Measurements from ENCODE around the gene ARHGEF33. TPM values are rescaled to one million over a fixed set of nuclear protein-coding genes. Genes with fewer than 3 reads are reported as not detected.

The ARHGEF33 gene
- total RNA-seq, 2 experiments from 2014 or later = 0.28 TPM; not detected in 1

- ChIA-PET POLR2A (interaction anchor here (0.9 to 2.7 kb wide), 4 partner anchors 11 to 281 kb away, joined by 3 to 23 read pairs (median 5); partner anchors contain the start of genes SOS1 and SRSF7), CTCF (interaction anchor here (0.8 to 5.5 kb wide), 31 partner anchors 9 to 323 kb away, joined by 3 to 182 read pairs (median 5); partner anchors contain the start of genes DHX57 and MORN2)
- Mint-ChIP-seq H3K36me3 (ENCODE audit: low read depth) (no peaks in the 10 kb centered on the region), H3K4me3 (no peak overlapping the region), H3K4me1 (no peaks in the 10 kb centered on the region), H3K9me3 (no peaks in the 10 kb centered on the region), H3K27me3 (peaks cover 7% of the 10 kb centered on the region), H3K27ac (no peak overlapping the region)
- no peak for DNase-seq
These were observed 58.8 kb downstream of the ARHGEF33 start for GRCh38 chr2:38948387-38948882.

GRCh38 chr2:38948995-38949394 lies 59.3 kb downstream of the ARHGEF33 start:
- no peaks in the 10 kb centered on the region for H3K9me3 Mint-ChIP-seq
- no peaks in the 10 kb centered on the region for H3K36me3 Mint-ChIP-seq (ENCODE audit: low read depth)
- peaks cover 8% of the 10 kb centered on the region for H3K27me3 Mint-ChIP-seq
- DNase-seq = no peak
- no peaks in the 10 kb centered on the region for H3K4me1 Mint-ChIP-seq
- H3K27ac Mint-ChIP-seq = no peak overlapping the region
- ChIA-PET CTCF (interaction anchor here (1.4 to 5.5 kb wide), 5 partner anchors 11 to 280 kb away, joined by 3 to 182 read pairs (median 7); no protein-coding TSS in a partner anchor), POLR2A (interaction anchor here (0.5 to 2.7 kb wide), 2 partner anchors 39 to 280 kb away, joined by 3 to 23 read pairs; no protein-coding TSS in a partner anchor)
- no peak overlapping the region for H3K4me3 Mint-ChIP-seq

- no peak overlapping the region for H3K27ac Mint-ChIP-seq
- H3K9me3 Mint-ChIP-seq = no peaks in the 10 kb centered on the region
- ChIA-PET POLR2A (no interaction called here), CTCF (no interaction called here)
- DNase-seq = no peak
- H3K36me3 Mint-ChIP-seq (ENCODE audit: low read depth) = no peaks in the 10 kb centered on the region
- peaks cover 14% of the 10 kb centered on the region for H3K27me3 Mint-ChIP-seq
- H3K4me1 Mint-ChIP-seq = no peaks in the 10 kb centered on the region
- no peak overlapping the region for H3K4me3 Mint-ChIP-seq
These were observed 62.1 kb downstream of the ARHGEF33 start for GRCh38 chr2:38951766-38952165.

- no peak overlapping the region for H3K4me3 Mint-ChIP-seq
- no peaks in the 10 kb centered on the region for H3K9me3 Mint-ChIP-seq
- peaks cover 42% of the 10 kb centered on the region for H3K27me3 Mint-ChIP-seq
- H3K36me3 Mint-ChIP-seq (ENCODE audit: low read depth) = no peaks in the 10 kb centered on the region
- CTCF ChIA-PET = no interaction called here
- no peak overlapping the region for H3K27ac Mint-ChIP-seq
- DNase-seq = no peak
- H3K4me1 Mint-ChIP-seq = peaks cover 3% of the 10 kb centered on the region
- POLR2A ChIA-PET = no interaction called here
These were observed 68.3 kb downstream of the ARHGEF33 start for GRCh38 chr2:38957972-38958371.

GRCh38 chr2:38959466-38959865 lies 69.8 kb downstream of the ARHGEF33 start:
- no peaks in the 10 kb centered on the region for H3K36me3 Mint-ChIP-seq (ENCODE audit: low read depth)
- no peaks in the 10 kb centered on the region for H3K9me3 Mint-ChIP-seq
- H3K27ac Mint-ChIP-seq = no peak overlapping the region
- ChIA-PET POLR2A (interaction anchor here (0.8 to 1.6 kb wide), 3 partner anchors 12 to 208 kb away, joined by 4 to 7 read pairs (median 6); partner anchors contain the start of gene SRSF7), CTCF (interaction anchor here (1.3 to 3.9 kb wide), 3 partner anchors 10 to 270 kb away, joined by 6 to 36 read pairs (median 7); no protein-coding TSS in a partner anchor)
- DNase-seq = no peak
- H3K27me3 Mint-ChIP-seq = peaks cover 38% of the 10 kb centered on the region
- H3K4me1 Mint-ChIP-seq = peaks cover 3% of the 10 kb centered on the region
- peak overlapping the region; percentile 49 for H3K4me3 Mint-ChIP-seq

GRCh38 chr2:38959938-38960608 lies 70.4 kb downstream of the ARHGEF33 start:
- H3K4me1 Mint-ChIP-seq = peaks cover 3% of the 10 kb centered on the region
- H3K36me3 Mint-ChIP-seq (ENCODE audit: low read depth) = no peaks in the 10 kb centered on the region
- CTCF ChIA-PET = interaction anchor here (1.3 to 3.9 kb wide), 3 partner anchors 11 to 270 kb away, joined by 6 to 36 read pairs (median 7); no protein-coding TSS in a partner anchor
- H3K27ac Mint-ChIP-seq = no peak overlapping the region
- H3K4me3 Mint-ChIP-seq = peak overlapping the region; percentile 54
- peaks cover 35% of the 10 kb centered on the region for H3K27me3 Mint-ChIP-seq
- peak; percentile 78 for DNase-seq
- H3K9me3 Mint-ChIP-seq = no peaks in the 10 kb centered on the region
- POLR2A ChIA-PET = interaction anchor here (0.8 to 1.6 kb wide), 4 partner anchors 11 to 209 kb away, joined by 3 to 7 read pairs (median 5); partner anchors contain the start of gene SRSF7

- Mint-ChIP-seq H3K27me3 (peaks cover 35% of the 10 kb centered on the region), H3K36me3 (ENCODE audit: low read depth) (no peaks in the 10 kb centered on the region), H3K27ac (no peak overlapping the region), H3K4me3 (peak overlapping the region; percentile 19), H3K9me3 (no peaks in the 10 kb centered on the region), H3K4me1 (peaks cover 3% of the 10 kb centered on the region)
- ChIA-PET CTCF (interaction anchor here (1.4 to 3.9 kb wide), 4 partner anchors 11 to 284 kb away, joined by 3 to 36 read pairs (median 6); no protein-coding TSS in a partner anchor), POLR2A (interaction anchor here (0.8 to 1.9 kb wide), 3 partner anchors 10 to 209 kb away, joined by 3 to 9 read pairs (median 7); partner anchors contain the start of gene SRSF7)
- no peak for DNase-seq
These were observed 71.1 kb downstream of the ARHGEF33 start for GRCh38 chr2:38960609-38961320.

- ChIA-PET POLR2A (no interaction called here), CTCF (no interaction called here)
- no peaks in the 10 kb centered on the region for H3K9me3 Mint-ChIP-seq
- H3K4me1 Mint-ChIP-seq = no peaks in the 10 kb centered on the region
- peaks cover 18% of the 10 kb centered on the region for H3K27me3 Mint-ChIP-seq
- H3K36me3 Mint-ChIP-seq (ENCODE audit: low read depth) = no peaks in the 10 kb centered on the region
- no peak for DNase-seq
- no peak overlapping the region for H3K4me3 Mint-ChIP-seq
- H3K27ac Mint-ChIP-seq = no peak overlapping the region
These were observed 76.3 kb downstream of the ARHGEF33 start for GRCh38 chr2:38966006-38966405.

- H3K27ac Mint-ChIP-seq = no peak overlapping the region
- ChIA-PET POLR2A (no interaction called here), CTCF (no interaction called here)
- H3K27me3 Mint-ChIP-seq = peaks cover 14% of the 10 kb centered on the region
- no peaks in the 10 kb centered on the region for H3K36me3 Mint-ChIP-seq (ENCODE audit: low read depth)
- H3K9me3 Mint-ChIP-seq = no peaks in the 10 kb centered on the region
- no peak overlapping the region for H3K4me3 Mint-ChIP-seq
- no peaks in the 10 kb centered on the region for H3K4me1 Mint-ChIP-seq
- no peak for DNase-seq
These were observed 77.0 kb downstream of the ARHGEF33 start for GRCh38 chr2:38966678-38967077.

- CTCF ChIA-PET = no interaction called here
These were observed 78.3 kb downstream of the ARHGEF33 start for GRCh38 chr2:38968021-38968420.

GRCh38 chr2:38971377-38971776 lies 81.7 kb downstream of the ARHGEF33 start:
- ChIA-PET POLR2A (interaction anchor here (1.6 to 2.5 kb wide), 2 partner anchors 10 to 12 kb away, joined by 4 to 9 read pairs; no protein-coding TSS in a partner anchor), CTCF (interaction anchor here (1.2 to 1.4 kb wide), 2 partner anchors 23 to 258 kb away, joined by 3 to 7 read pairs; no protein-coding TSS in a partner anchor)
- no peak overlapping the region for H3K4me3 Mint-ChIP-seq
- H3K27me3 Mint-ChIP-seq = peaks cover 6% of the 10 kb centered on the region
- no peaks in the 10 kb centered on the region for H3K4me1 Mint-ChIP-seq
- H3K36me3 Mint-ChIP-seq (ENCODE audit: low read depth) = no peaks in the 10 kb centered on the region
- no peak overlapping the region for H3K27ac Mint-ChIP-seq
- no peaks in the 10 kb centered on the region for H3K9me3 Mint-ChIP-seq
- DNase-seq = no peak

More at GRCh38 chr2:38968021-38968420, 78.3 kb downstream of the ARHGEF33 start:
- Mint-ChIP-seq H3K4me3 (no peak overlapping the region), H3K4me1 (no peaks in the 10 kb centered on the region), H3K27me3 (peaks cover 8% of the 10 kb centered on the region), H3K27ac (no peak overlapping the region), H3K9me3 (no peaks in the 10 kb centered on the region), H3K36me3 (ENCODE audit: low read depth) (no peaks in the 10 kb centered on the region)
- no peak for DNase-seq
- POLR2A ChIA-PET = interaction anchor here (0.8 kb wide), 1 partner anchor 8 kb away, joined by 3 read pairs; no protein-coding TSS in a partner anchor

GRCh38 chr2:38973266-38973665 lies 83.6 kb downstream of the ARHGEF33 start:
- H3K36me3 Mint-ChIP-seq (ENCODE audit: low read depth) = no peaks in the 10 kb centered on the region
- H3K9me3 Mint-ChIP-seq = no peaks in the 10 kb centered on the region
- peaks cover 6% of the 10 kb centered on the region for H3K27me3 Mint-ChIP-seq
- no peaks in the 10 kb centered on the region for H3K4me1 Mint-ChIP-seq
- ChIA-PET CTCF (interaction anchor here (1.5 kb wide), 1 partner anchor 256 kb away, joined by 4 read pairs; no protein-coding TSS in a partner anchor), POLR2A (no interaction called here)
- no peak overlapping the region for H3K4me3 Mint-ChIP-seq
- H3K27ac Mint-ChIP-seq = no peak overlapping the region
- no peak for DNase-seq

- no peak for DNase-seq
- Mint-ChIP-seq H3K27me3 (peaks cover 5% of the 10 kb centered on the region), H3K36me3 (ENCODE audit: low read depth) (peaks cover 12% of the 10 kb centered on the region), H3K27ac (no peak overlapping the region), H3K4me1 (no peaks in the 10 kb centered on the region), H3K9me3 (no peaks in the 10 kb centered on the region), H3K4me3 (no peak overlapping the region)
- POLR2A ChIA-PET = no interaction called here
- CTCF ChIA-PET = no interaction called here
These were observed 85.4 kb downstream of the ARHGEF33 start for GRCh38 chr2:38975042-38975441.
